Measurements from ENCODE around the gene CD274.
"Not testable (repeated sequence)": the region's sequence is repeated elsewhere in the genome, so short reads cannot be mapped to it uniquely, and the experiment has no call there.

Gene CD274

DNA sequence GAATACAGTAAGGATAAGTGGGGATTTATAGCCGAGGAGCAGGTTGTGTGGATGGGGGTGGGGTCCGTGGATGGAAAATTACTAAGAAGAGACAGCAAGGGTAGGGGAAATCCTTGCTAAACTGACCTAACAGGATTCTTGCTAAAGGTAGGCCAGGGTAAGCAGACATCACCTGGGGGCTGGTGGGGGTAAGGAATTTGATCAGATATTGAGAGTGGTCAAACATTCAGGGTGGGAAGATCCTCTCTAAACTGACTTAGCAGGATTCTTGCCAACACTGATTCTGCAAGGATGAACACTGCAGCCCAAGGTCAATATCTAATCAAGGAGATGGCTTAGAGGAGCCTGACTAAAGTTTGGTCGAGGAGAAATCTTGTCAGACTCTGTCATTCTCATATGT, 9.9 kb upstream of the CD274 start:
- no peak overlapping the region for H3K27ac ChIP-seq (ENCODE audit: low read length)
- H3K4me1 ChIP-seq (ENCODE audit: control insufficient read depth, low read depth, low read length): peaks cover 8% of the 10 kb centered on the region
- H3K36me3 ChIP-seq (ENCODE audit: control insufficient read depth, low read depth, low read length): peaks cover 4% of the 10 kb centered on the region
- no peaks in the 10 kb centered on the region for H3K27me3 ChIP-seq (ENCODE audit: control insufficient read depth, insufficient read depth, low read length)
- H3K4me3 ChIP-seq (ENCODE audit: low read length): no peak overlapping the region
- no peak overlapping the region for H3K9ac ChIP-seq (ENCODE audit: low read length)
- no peaks in the 10 kb centered on the region for H3K9me3 ChIP-seq (ENCODE audit: control insufficient read depth, low read depth, low read length)

DNA sequence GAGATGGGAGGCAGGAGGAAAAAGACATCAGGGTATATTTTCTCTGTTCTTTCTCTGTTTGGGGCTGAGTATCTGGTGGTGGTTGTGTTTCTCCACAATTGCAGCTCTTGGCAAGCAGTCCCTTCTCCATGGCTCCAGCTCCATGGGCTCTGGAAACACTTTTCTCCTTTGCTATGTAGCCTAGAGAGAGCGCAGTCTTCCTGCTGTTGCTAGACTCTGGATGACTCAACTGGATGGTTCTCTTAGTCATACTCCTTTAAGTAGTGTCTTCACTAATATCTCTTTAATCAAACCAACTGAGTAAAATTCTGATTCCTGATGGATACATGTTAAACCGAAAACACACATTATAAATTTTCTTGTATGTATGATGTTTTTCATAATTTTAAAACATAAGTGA, 9.3 kb upstream of the CD274 start:
- Histone ChIP-seq H3K9ac (ENCODE audit: low read length) (no peak overlapping the region), H3K4me1 (ENCODE audit: control insufficient read depth, low read depth, low read length) (peaks cover 8% of the 10 kb centered on the region), H3K27ac (ENCODE audit: low read length) (no peak overlapping the region), H3K4me3 (ENCODE audit: low read length) (no peak overlapping the region), H3K9me3 (ENCODE audit: control insufficient read depth, low read depth, low read length) (no peaks in the 10 kb centered on the region), H3K36me3 (ENCODE audit: control insufficient read depth, low read depth, low read length) (no peaks in the 10 kb centered on the region), H3K27me3 (ENCODE audit: control insufficient read depth, insufficient read depth, low read length) (no peaks in the 10 kb centered on the region)

DNA sequence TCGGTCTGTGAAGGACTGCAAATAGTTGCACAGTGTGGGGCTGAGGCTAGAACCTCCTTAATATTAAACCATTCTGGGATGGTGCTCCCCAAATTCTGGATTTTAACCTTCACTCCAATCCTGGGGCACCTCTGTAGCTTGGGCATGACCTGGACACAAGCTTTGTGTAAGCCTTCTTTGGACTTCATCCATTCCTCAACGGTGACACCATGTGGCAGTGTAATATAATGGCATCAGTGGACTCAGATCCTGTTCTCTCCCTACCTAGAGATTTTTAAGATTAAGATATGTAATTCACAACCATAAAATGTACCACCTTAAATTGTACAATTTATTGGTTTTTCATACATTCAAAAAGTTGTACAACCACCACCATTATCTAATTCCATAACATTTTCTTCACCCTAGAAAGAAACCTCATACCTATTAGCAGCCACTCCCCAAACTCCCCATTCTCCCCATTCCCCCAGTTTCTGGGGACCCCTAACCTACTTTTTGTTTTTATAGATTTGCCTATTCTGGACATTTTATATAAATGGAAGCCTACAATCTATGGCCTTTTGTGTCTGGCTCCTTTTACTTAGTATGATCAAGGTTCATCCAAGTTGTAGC, 7.8 kb upstream of the CD274 start:
- no peak overlapping the region for H3K27ac ChIP-seq (ENCODE audit: low read length)
- H3K4me1 ChIP-seq (ENCODE audit: control insufficient read depth, low read depth, low read length): peaks cover 8% of the 10 kb centered on the region
- H3K4me3 ChIP-seq (ENCODE audit: low read length): no peak overlapping the region
- H3K9me3 ChIP-seq (ENCODE audit: control insufficient read depth, low read depth, low read length): no peaks in the 10 kb centered on the region
- no peaks in the 10 kb centered on the region for H3K27me3 ChIP-seq (ENCODE audit: control insufficient read depth, insufficient read depth, low read length)
- H3K36me3 ChIP-seq (ENCODE audit: control insufficient read depth, low read depth, low read length): no peaks in the 10 kb centered on the region
- no peak overlapping the region for H3K9ac ChIP-seq (ENCODE audit: low read length)

DNA sequence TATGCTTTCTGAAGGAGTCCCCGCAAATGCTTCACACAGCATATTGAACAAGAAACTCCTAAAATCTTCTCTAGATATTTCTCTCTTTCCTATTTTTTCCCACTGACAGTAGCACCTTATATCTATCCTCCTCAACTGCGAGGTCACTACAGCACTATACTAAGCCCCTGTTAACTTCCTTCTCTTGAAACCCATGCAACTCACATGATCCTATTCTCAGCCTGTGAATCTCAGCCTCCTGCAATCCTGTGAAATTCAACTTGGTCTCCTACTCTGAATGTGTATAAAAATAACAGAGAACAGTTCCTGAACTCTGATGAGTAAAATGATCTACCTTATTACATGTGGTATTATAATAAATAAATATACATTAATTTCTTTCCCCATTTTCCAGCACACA, 6.5 kb upstream of the CD274 start:
- Histone ChIP-seq H3K27me3 (ENCODE audit: control insufficient read depth, insufficient read depth, low read length) (no peaks in the 10 kb centered on the region), H3K9me3 (ENCODE audit: control insufficient read depth, low read depth, low read length) (no peaks in the 10 kb centered on the region), H3K27ac (ENCODE audit: low read length) (no peak overlapping the region), H3K36me3 (ENCODE audit: control insufficient read depth, low read depth, low read length) (no peaks in the 10 kb centered on the region), H3K4me3 (ENCODE audit: low read length) (no peak overlapping the region), H3K4me1 (ENCODE audit: control insufficient read depth, low read depth, low read length) (no peaks in the 10 kb centered on the region), H3K9ac (ENCODE audit: low read length) (no peak overlapping the region)

DNA sequence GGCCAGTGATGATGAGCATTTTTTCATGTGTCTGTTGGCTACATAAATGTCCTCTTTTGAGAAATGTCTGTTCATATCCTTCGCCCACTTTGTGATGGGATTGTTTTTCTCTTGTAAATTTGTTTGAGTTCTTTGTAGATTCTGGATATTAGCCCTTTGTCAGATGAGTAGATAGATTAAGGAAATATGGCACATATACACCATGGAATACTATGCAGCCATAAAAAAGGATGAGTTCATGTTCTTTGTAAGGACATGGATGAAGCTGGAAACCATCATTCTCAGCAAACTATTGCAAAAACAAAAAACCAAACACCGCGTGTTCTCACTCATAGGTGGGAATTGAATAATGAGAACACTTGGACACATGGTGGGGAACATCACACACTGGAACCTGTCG, 5.2 kb upstream of the CD274 start:
- not testable (repeated sequence) for H3K9ac ChIP-seq (ENCODE audit: low read length); H3K4me1 ChIP-seq (ENCODE audit: control insufficient read depth, low read depth, low read length); H3K36me3 ChIP-seq (ENCODE audit: control insufficient read depth, low read depth, low read length)

DNA sequence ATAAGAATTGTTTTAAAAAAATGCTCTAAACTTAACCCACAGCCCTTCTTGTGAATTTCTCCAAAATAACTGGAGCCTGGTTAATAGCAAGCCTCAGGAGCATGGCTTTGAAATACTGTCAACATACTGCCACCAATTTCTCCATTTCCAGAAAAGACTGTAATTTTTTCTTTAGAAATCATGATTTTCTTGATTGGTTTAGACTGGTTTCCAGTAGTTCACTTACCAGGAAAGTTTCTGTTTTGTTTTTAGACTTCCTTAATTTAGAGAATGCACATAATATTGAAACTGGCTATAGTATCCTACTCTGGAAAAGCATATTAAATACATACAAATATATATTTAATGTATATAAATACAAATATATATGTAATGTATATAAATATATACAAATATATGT, 4.5 kb upstream of the CD274 start:
- Histone ChIP-seq H3K9ac (ENCODE audit: low read length) (no peak overlapping the region), H3K36me3 (ENCODE audit: control insufficient read depth, low read depth, low read length) (no peaks in the 10 kb centered on the region), H3K9me3 (ENCODE audit: control insufficient read depth, low read depth, low read length) (no peaks in the 10 kb centered on the region), H3K27me3 (ENCODE audit: control insufficient read depth, insufficient read depth, low read length) (peaks cover 9% of the 10 kb centered on the region), H3K4me3 (ENCODE audit: low read length) (no peak overlapping the region), H3K4me1 (ENCODE audit: control insufficient read depth, low read depth, low read length) (no peaks in the 10 kb centered on the region), H3K27ac (ENCODE audit: low read length) (no peak overlapping the region)

More for the DNA sequence above, 5.2 kb upstream of the CD274 start:
- not testable (repeated sequence) for H3K27me3 ChIP-seq (ENCODE audit: control insufficient read depth, insufficient read depth, low read length); H3K9me3 ChIP-seq (ENCODE audit: control insufficient read depth, low read depth, low read length); H3K27ac ChIP-seq (ENCODE audit: low read length); H3K4me3 ChIP-seq (ENCODE audit: low read length)

DNA sequence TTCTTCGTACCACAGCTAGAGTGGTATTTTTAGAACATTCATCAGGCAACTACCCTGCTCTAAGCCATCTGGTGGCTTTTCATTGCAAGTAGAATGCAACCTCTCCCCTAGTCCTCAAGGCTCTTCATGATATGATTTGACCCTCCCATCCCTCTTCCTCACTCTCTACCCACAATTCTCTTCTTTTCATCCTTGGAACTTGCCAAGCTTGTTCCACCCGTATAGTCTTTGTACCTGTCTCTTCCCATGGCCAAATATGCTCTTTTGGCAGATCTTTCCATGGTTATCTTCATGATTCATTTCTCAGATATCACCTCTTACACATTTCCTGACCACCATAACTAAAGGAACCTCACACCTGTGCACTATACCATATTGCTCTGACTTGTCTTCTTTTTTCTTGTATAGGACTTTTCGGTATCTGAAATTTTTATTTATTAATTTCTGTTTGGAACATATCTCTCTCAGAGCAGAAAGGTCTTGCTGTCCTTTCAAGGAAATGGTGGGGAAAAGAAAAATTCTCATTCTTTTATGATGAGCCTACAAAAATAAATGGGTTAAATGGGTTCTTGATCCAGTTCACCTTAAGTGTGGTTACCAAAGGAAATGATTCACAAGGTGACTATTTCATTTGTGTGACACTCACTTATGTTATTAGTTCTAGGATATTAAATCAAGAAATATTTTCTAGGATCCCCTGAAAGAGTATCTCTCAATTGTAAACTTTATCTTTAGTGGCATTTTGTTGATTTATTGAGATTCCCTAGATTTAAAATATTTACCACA, 3.7 kb upstream of the CD274 start:
- Histone ChIP-seq H3K36me3 (ENCODE audit: control insufficient read depth, low read depth, low read length) (no peaks in the 10 kb centered on the region), H3K4me3 (ENCODE audit: low read length) (no peak overlapping the region), H3K27me3 (ENCODE audit: control insufficient read depth, insufficient read depth, low read length) (peaks cover 9% of the 10 kb centered on the region), H3K4me1 (ENCODE audit: control insufficient read depth, low read depth, low read length) (no peaks in the 10 kb centered on the region), H3K9ac (ENCODE audit: low read length) (no peak overlapping the region), H3K9me3 (ENCODE audit: control insufficient read depth, low read depth, low read length) (no peaks in the 10 kb centered on the region), H3K27ac (ENCODE audit: low read length) (no peak overlapping the region)

DNA sequence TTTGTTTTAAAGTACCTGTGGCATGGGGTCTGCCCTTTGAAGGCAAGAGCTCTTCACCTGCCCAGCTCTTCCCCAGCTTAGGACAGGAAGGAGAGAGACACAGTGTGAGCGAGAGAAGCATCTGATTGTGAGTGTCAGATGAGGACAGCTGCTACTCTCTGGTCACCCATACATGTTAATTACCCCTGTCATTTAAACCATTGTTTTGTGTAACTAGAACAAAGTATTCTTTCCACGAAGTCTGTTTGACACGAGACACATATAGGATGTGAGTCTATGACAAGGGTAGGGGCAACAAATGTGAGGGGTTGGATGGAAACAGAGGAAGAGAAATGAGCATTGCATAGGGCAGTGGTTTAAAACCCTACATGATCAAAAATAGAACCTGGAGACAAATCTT, 3.0 kb upstream of the CD274 start:
- H3K36me3 ChIP-seq (ENCODE audit: control insufficient read depth, low read depth, low read length): no peaks in the 10 kb centered on the region
- H3K4me3 ChIP-seq (ENCODE audit: low read length): no peak overlapping the region
- H3K27ac ChIP-seq (ENCODE audit: low read length): no peak overlapping the region
- H3K9ac ChIP-seq (ENCODE audit: low read length): no peak overlapping the region
- H3K27me3 ChIP-seq (ENCODE audit: control insufficient read depth, insufficient read depth, low read length): peaks cover 9% of the 10 kb centered on the region
- no peaks in the 10 kb centered on the region for H3K9me3 ChIP-seq (ENCODE audit: control insufficient read depth, low read depth, low read length)
- no peaks in the 10 kb centered on the region for H3K4me1 ChIP-seq (ENCODE audit: control insufficient read depth, low read depth, low read length)

DNA sequence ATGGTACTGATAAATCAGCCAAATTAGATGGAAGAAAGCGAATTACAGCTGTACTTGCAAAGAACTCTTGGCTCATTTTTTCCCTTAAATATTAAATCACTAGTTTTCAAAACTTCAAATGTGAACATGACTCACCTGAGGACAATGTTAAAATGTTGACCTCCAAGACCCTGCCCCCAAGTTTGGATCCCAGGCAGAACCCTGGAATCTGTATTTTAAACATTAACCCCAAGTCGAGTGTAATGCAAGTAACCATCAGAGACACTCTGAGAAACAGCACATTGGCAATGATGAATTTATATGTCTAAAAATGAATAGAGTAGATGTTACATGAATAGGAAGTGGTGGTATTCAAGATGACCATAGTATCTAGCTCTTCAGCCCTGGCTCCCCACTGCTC, 2.3 kb upstream of the CD274 start:
- Histone ChIP-seq H3K27ac (ENCODE audit: low read length) (no peak overlapping the region), H3K4me1 (ENCODE audit: control insufficient read depth, low read depth, low read length) (no peaks in the 10 kb centered on the region), H3K4me3 (ENCODE audit: low read length) (no peak overlapping the region), H3K9me3 (ENCODE audit: control insufficient read depth, low read depth, low read length) (no peaks in the 10 kb centered on the region), H3K27me3 (ENCODE audit: control insufficient read depth, insufficient read depth, low read length) (peaks cover 9% of the 10 kb centered on the region), H3K9ac (ENCODE audit: low read length) (no peak overlapping the region), H3K36me3 (ENCODE audit: control insufficient read depth, low read depth, low read length) (no peaks in the 10 kb centered on the region)

DNA sequence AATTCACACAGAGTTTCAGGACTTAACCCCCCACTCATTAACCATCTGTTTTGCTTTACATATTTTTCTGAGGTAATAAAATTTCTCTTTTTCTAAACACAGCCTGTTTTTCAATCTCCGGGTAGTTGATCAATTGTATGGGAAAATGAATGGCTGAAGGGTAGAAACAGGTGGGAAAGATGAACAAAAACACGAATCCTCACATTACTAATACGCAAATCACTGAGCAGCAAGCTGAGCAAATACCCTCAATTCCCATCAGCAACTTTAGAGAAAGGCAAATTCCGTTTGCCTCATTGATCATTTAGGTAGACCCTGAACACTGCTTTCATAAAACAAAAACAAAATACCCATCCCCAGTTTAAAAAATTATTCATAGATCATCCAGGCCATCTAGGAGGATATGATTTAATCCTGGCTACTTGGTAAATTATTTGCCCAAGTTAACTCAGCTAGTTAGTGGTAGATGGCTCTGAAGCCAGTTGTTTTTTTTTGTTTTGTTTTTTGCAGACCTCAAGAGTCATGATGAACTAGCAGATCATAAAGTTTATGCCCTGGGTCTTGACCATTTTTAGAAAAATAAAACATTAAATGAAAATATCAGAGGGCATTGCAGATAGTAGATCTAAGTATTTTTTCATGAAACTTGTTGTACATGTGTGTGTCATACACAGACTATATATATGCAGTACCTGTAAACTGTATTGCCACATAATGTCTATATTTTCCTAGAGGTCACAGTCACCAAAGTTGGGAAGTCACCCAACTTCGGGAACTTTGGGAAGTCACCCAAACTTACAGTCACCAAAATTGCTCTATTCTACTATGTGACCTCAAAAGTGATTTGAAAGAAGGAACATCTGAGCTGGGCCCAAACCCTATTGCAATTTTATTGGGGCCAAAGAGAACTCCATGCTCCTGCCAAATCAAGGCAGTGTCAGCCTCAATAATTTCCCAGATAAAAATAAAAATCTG, 1.6 kb upstream of the CD274 start:
- H3K27me3 ChIP-seq (ENCODE audit: control insufficient read depth, insufficient read depth, low read length): peaks cover 9% of the 10 kb centered on the region
- H3K27ac ChIP-seq (ENCODE audit: low read length): no peak overlapping the region
- H3K4me1 ChIP-seq (ENCODE audit: control insufficient read depth, low read depth, low read length): no peaks in the 10 kb centered on the region
- no peak overlapping the region for H3K9ac ChIP-seq (ENCODE audit: low read length)
- H3K4me3 ChIP-seq (ENCODE audit: low read length): no peak overlapping the region
- no peaks in the 10 kb centered on the region for H3K36me3 ChIP-seq (ENCODE audit: control insufficient read depth, low read depth, low read length)
- H3K9me3 ChIP-seq (ENCODE audit: control insufficient read depth, low read depth, low read length): no peaks in the 10 kb centered on the region

DNA sequence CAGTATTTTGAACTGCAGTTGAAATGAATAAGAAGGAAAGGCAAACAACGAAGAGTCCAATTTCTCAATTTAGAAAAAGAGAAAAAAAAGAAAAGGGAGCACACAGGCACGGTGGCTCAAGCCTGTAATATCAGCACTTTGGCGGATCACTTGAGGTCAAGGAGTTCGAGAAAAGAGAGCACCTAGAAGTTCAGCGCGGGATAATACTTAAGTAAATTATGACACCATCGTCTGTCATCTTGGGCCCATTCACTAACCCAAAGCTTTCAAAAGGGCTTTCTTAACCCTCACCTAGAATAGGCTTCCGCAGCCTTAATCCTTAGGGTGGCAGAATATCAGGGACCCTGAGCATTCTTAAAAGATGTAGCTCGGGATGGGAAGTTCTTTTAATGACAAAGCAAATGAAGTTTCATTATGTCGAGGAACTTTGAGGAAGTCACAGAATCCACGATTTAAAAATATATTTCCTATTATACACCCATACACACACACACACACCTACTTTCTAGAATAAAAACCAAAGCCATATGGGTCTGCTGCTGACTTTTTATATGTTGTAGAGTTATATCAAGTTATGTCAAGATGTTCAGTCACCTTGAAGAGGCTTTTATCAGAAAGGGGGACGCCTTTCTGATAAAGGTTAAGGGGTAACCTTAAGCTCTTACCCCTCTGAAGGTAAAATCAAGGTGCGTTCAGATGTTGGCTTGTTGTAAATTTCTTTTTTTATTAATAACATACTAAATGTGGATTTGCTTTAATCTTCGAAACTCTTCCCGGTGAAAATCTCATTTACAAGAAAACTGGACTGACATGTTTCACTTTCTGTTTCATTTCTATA, 602 bp upstream of the CD274 start:
- Histone ChIP-seq H3K9ac (ENCODE audit: low read length) (no peak overlapping the region), H3K36me3 (ENCODE audit: control insufficient read depth, low read depth, low read length) (no peaks in the 10 kb centered on the region), H3K4me1 (ENCODE audit: control insufficient read depth, low read depth, low read length) (no peaks in the 10 kb centered on the region), H3K9me3 (ENCODE audit: control insufficient read depth, low read depth, low read length) (no peaks in the 10 kb centered on the region), H3K27me3 (ENCODE audit: control insufficient read depth, insufficient read depth, low read length) (peaks cover 9% of the 10 kb centered on the region), H3K27ac (ENCODE audit: low read length) (no peak overlapping the region), H3K4me3 (ENCODE audit: low read length) (peak overlapping the region; percentile 54)
